Right lobe of liver (tissue), 6 donors: ENCODE results near the gene PRIMPOL. TPM values are rescaled to one million over a fixed set of nuclear protein-coding genes. Genes with fewer than 3 reads are reported as not detected.

ENCODE experiments used
- ATAC-seq, 4 donors: fragments of 200-7000 bp; cut with Tn5 transposase; one replicate each; pipeline ENCODE4 v1.9.1; 2020; ENCODE audit warnings: mild to moderate bottlenecking in 4 of 4, moderate library complexity in 4 of 4
- DNase-seq, 3 donors: peaks; one replicate each; pipeline ENCODE4 v3.0.0-alpha.2; 2020
- H3K27ac ChIP-seq, 3 donors: fragments of 200-600 bp; one replicate each; pipeline ENCODE4 v1.8.0; 2022
- H3K27me3 ChIP-seq, 2 donors: fragments of 200-600 bp; one replicate each; pipeline ENCODE4 v1.8.0; 2022
- H3K36me3 ChIP-seq, 4 donors: fragments of 200-600 bp; sonication (generic) in 1 of 4; one replicate each; pipeline versions ENCODE4 v1.5.1 to v1.8.0; 2017 to 2022; ENCODE audit warnings: control low read depth in 1 of 4
- H3K4me1 ChIP-seq, 4 donors: fragments of 200-600 bp; sonication (generic) in 1 of 4; one replicate each; pipeline versions ENCODE4 v1.5.1 to v1.8.0; 2017 to 2022; ENCODE audit warnings: control low read depth in 1 of 4
- H3K4me3 ChIP-seq, 3 donors: fragments of 200-600 bp; one replicate each; pipeline ENCODE4 v1.8.0; 2022
- H3K9me3 ChIP-seq, 4 donors: fragments of 200-600 bp; sonication (generic) in 1 of 4; one replicate each; pipeline versions ENCODE4 v1.5.1 to v1.8.0; 2017 to 2022; ENCODE audit warnings: control low read depth in 1 of 4
- POLR2A ChIP-seq: fragments of 450-650 bp; IDR thresholded peaks from one replicate; pipeline ENCODE4 v1.6.1; 2017; ENCODE audit warnings: antibody characterized with exemption, mild to moderate bottlenecking
- WGBS: methylation state at CpG from one replicate; pipeline ENCODE4 v1.1.6; 2018; ENCODE audit warnings: low coverage, low lambda C conversion rate; ENCODE audit not compliant: insufficient coverage; ENCODE audit errors: missing lambda C conversion rate; 5-methylcytosine and 5-hydroxymethylcytosine counted together
- intact Hi-C, 2 donors: fragments of 100-400 bp; cut with DNase I; formaldehyde crosslinking; loops; one replicate each; pipeline versions ENCODE4 v1.11.2 to v1.14.1; 2022
- total RNA-seq, 6 experiments: library from RNA; depleted of rRNA in 2 of 6; stranded (reverse); fragments of >200 nt in 2 of 6; fragmentation: NEBNext Ultra II Directional in 3 of 6; extraction: Animal tissue kit (Norgen Biotek cat#: 25700) in 3 of 6; gene quantifications; one replicate each; pipeline versions ENCODE4 v1.1.0 to v1.2.4, GENCODE V29; 2016 to 2023
- TF ChIP-seq, protein P1 (sequence below), 4 donors: fragments of 200-600 bp in 3 of 4; fragments of 450-650 bp in 1 of 4; IDR thresholded peaks; one replicate each; pipeline versions ENCODE4 v1.5.1 to v1.8.0; 2016 to 2022; ENCODE audit warnings: antibody characterized with exemption in 4 of 4, mild to moderate bottlenecking in 2 of 4
- donor health status: DM: no; HTN: yes; CAD: no.
- donor health status: DM: no; HTN: no; CAD: no.
- donor health status: DM: no; HTN: no; CAD: no.
- donor health status: DM: no; HTN: yes; CAD: no.
- donor health status: DM: no; HTN: yes; CAD: no.

Gene PRIMPOL
- total RNA-seq, 6 experiments from 2014 or later, result 4.0 to 8.7 (median 5.7) TPM

DNA sequence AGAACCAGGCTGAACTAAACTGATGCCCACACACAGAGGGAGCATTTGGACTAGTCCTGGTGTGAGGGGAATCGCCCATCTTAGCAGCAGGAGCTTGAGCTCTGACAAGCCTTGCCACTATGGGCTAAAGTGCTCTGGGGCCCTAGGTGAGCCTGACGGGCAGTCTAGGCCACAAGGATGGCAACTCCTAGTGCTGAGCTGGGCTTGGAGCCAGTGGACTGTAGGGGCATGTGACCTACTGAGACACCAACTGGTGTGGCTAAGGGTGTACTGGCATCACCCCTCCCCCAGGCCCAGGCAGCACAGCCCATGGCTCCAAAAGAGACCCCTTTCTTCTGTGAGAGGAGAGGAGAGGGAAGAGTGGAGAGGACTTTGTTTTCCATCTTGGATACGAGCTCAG is 69.9 kb downstream of the PRIMPOL start:
- no peak overlapping the region for H3K4me3 ChIP-seq
- DNase-seq, result no peak
- intact Hi-C loops, result no loop called here
- ATAC-seq, result no peak
- no peaks in the 10 kb centered on the region for H3K36me3 ChIP-seq
- 83% methylated on average over 2 of the region's 3 CpGs for WGBS
- peaks cover 0 to 3% (median 0%) of the 10 kb centered on the region in 4 donors for H3K9me3 ChIP-seq
- TF ChIP-seq POLR2A, result no peak
- TF ChIP-seq, protein P1, sequence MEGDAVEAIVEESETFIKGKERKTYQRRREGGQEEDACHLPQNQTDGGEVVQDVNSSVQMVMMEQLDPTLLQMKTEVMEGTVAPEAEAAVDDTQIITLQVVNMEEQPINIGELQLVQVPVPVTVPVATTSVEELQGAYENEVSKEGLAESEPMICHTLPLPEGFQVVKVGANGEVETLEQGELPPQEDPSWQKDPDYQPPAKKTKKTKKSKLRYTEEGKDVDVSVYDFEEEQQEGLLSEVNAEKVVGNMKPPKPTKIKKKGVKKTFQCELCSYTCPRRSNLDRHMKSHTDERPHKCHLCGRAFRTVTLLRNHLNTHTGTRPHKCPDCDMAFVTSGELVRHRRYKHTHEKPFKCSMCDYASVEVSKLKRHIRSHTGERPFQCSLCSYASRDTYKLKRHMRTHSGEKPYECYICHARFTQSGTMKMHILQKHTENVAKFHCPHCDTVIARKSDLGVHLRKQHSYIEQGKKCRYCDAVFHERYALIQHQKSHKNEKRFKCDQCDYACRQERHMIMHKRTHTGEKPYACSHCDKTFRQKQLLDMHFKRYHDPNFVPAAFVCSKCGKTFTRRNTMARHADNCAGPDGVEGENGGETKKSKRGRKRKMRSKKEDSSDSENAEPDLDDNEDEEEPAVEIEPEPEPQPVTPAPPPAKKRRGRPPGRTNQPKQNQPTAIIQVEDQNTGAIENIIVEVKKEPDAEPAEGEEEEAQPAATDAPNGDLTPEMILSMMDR (IDR thresholded peaks at IDR 0.05), result no peak
- no peak overlapping the region for H3K27ac ChIP-seq
- H3K27me3 ChIP-seq, result no peaks in the 10 kb centered on the region
- H3K4me1 ChIP-seq, result no peaks in the 10 kb centered on the region

DNA sequence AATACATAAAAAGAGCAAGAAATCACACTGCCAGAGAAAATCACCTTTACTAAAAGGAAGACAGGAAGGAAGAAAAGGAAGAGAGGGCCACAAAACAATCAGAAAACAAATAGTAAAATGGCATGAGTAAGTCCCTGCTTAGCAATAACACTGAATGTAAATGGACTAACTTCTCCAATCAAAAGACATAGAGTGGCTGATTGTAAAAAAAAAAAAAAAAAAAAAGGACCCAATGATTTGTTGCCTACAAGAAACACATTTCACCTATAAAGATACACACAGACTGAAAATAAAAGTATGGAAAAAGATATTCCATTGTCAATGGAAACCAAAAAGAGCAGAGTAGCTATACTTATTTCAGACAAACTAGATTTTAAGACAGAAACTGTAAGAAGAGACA is 71.7 kb downstream of the PRIMPOL start:
- H3K9me3 ChIP-seq, result peaks cover 0 to 3% (median 0%) of the 10 kb centered on the region in 4 donors
- H3K4me3 ChIP-seq, result no peak overlapping the region
- no peak overlapping the region for H3K27ac ChIP-seq
- H3K4me1 ChIP-seq, result no peaks in the 10 kb centered on the region
- TF ChIP-seq POLR2A, result no peak
- no peaks in the 10 kb centered on the region for H3K27me3 ChIP-seq
- intact Hi-C loops, result no loop called here
- ATAC-seq, result no peak
- no peak for DNase-seq
- H3K36me3 ChIP-seq, result no peaks in the 10 kb centered on the region

DNA sequence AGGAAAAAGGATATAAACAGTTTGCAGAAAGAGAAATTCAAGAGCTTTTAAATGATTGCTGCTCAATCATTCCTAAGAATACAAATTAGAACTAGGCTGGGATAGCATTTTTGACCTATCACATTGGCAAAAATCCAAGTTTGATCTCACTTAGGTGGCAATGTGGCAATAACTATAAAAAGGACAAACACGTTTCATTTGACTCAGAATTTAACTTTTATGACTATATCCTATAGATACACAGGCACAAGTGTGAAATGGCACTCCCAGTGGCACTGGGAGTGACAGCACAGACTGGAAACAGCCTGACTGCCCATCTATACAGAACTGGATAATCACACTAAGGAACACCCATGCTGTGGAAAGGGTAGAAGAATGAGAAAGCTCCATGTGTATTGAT is 73.3 kb downstream of the PRIMPOL start:
- no peaks in the 10 kb centered on the region for H3K27me3 ChIP-seq
- H3K4me3 ChIP-seq, result no peak overlapping the region
- intact Hi-C loops, result no loop called here
- H3K4me1 ChIP-seq, result no peaks in the 10 kb centered on the region
- TF ChIP-seq POLR2A, result no peak
- TF ChIP-seq, protein P1 (IDR thresholded peaks at IDR 0.05), result peak in 1 of 4 donors; percentile 5
- no peaks in the 10 kb centered on the region for H3K36me3 ChIP-seq
- no peak for DNase-seq
- H3K9me3 ChIP-seq, result peaks cover 0 to 3% (median 0%) of the 10 kb centered on the region in 4 donors
- 36% methylated on average over 1 of the region's 1 CpG for WGBS
- ATAC-seq, result peak in 1 of 4 donors; percentile 25
- H3K27ac ChIP-seq, result no peak overlapping the region

DNA sequence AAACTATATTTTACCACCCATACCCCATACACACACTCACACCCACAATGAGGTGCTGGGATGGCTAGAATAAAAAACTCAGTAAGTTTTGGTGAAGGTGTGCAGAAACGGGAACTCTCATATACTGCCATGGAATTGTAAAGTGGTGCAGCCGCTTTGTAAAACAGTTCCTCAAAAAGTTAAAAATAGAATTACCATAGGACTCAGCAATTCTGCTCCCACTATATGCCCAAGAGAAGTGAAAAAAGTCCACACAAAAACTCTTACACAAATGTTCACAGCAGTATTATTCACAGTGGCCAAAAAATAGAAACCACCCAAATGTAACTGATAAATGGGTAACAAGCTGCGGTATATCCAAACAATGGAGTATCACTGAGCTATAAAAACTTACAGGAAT is 77.9 kb downstream of the PRIMPOL start:
- Histone ChIP-seq H3K4me3 (no peak overlapping the region), H3K27me3 (no peaks in the 10 kb centered on the region), H3K27ac (no peak overlapping the region), H3K36me3 (no peaks in the 10 kb centered on the region), H3K9me3 (no peaks in the 10 kb centered on the region), H3K4me1 (no peaks in the 10 kb centered on the region)
- no peak for DNase-seq
- intact Hi-C loops, result no loop called here
- WGBS, result 85% methylated on average over 3 of the region's 3 CpGs
- no peak for ATAC-seq
- TF ChIP-seq POLR2A, result no peak
- TF ChIP-seq, protein P1 (IDR thresholded peaks at IDR 0.05), result no peak

DNA sequence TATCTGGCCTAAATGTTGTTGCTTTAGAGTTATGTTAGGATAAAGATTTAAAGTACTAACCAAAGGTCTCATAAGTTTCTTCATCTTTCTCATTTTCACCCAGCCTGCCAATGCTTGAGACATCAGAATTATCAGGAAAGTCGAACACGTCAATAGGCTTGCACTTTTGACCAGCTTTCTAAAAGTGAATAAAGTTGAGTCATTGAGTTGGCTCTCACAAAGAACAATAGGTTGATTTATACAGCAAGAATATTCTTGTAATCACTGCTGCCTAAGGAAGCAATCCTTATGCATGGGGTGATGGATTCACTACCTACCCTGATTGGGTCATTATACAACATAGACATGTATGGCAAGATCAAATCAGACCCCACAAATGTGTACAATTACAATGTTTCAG is 79.3 kb downstream of the PRIMPOL start:
- no peak overlapping the region for H3K4me3 ChIP-seq
- 53% methylated on average over 2 of the region's 2 CpGs for WGBS
- DNase-seq (no peak), ATAC-seq (no peak)
- no peaks in the 10 kb centered on the region for H3K9me3 ChIP-seq
- intact Hi-C loops, result no loop called here
- peaks cover 0 to 5% (median 0%) of the 10 kb centered on the region in 4 donors for H3K4me1 ChIP-seq
- H3K36me3 ChIP-seq, result no peaks in the 10 kb centered on the region
- no peak overlapping the region for H3K27ac ChIP-seq
- no peaks in the 10 kb centered on the region for H3K27me3 ChIP-seq
- TF ChIP-seq POLR2A, result no peak
- TF ChIP-seq, protein P1 (IDR thresholded peaks at IDR 0.05), result no peak
